Esophagus muscularis mucosa (tissue), 4 donors: Measurements from ENCODE around the gene ACAA2.

Experiments used
- EP300 ChIP-seq: sonication (generic); formaldehyde crosslinking; IDR thresholded peaks from one replicate; pipeline ENCODE4 v1.6.1; 2017; ENCODE audit warnings: antibody characterized with exemption
- POLR2A ChIP-seq: fragments of 450-650 bp; IDR thresholded peaks from one replicate; pipeline ENCODE4 v1.6.1; 2017; ENCODE audit warnings: antibody characterized with exemption, moderate library complexity, mild to moderate bottlenecking, low read depth
- POLR2AphosphoS5 ChIP-seq, 2 donors: sonication (generic); formaldehyde crosslinking; IDR thresholded peaks; one replicate each; pipeline ENCODE4 v1.6.1; 2017; ENCODE audit warnings: antibody characterized with exemption in 2 of 2
- TF ChIP-seq, protein P1 (sequence below), 3 experiments: fragments of 200-600 bp in 2 of 3; fragments of 450-650 bp in 1 of 3; sonication (generic) in 2 of 3; IDR thresholded peaks; one replicate each; pipeline ENCODE4 v1.5.1; 2017 to 2019; ENCODE audit warnings: antibody characterized with exemption in 3 of 3, mild to moderate bottlenecking in 2 of 3, moderate library complexity in 1 of 3

DNA sequence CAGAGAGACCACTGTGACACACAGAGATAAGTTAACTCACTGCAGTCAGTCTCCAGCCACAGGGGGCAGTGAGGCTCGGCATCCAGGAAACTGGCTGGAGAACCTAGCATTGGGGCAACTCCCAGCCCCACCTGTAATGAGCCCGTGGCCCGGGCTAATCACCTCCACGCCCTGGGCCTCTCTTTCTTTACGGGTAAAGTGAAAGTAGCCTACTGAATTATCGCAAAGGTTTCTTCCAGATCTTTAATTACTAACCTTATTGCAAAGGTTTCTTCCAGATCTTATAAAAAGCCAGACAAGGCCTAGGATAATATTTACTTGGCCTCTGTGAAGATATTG is 45.7 kb upstream of the ACAA2 start:
- TF ChIP-seq EP300 (no peak), POLR2A (no peak), POLR2AphosphoS5 (IDR thresholded peaks at IDR 0.05) (no peak)
- TF ChIP-seq, protein P1, sequence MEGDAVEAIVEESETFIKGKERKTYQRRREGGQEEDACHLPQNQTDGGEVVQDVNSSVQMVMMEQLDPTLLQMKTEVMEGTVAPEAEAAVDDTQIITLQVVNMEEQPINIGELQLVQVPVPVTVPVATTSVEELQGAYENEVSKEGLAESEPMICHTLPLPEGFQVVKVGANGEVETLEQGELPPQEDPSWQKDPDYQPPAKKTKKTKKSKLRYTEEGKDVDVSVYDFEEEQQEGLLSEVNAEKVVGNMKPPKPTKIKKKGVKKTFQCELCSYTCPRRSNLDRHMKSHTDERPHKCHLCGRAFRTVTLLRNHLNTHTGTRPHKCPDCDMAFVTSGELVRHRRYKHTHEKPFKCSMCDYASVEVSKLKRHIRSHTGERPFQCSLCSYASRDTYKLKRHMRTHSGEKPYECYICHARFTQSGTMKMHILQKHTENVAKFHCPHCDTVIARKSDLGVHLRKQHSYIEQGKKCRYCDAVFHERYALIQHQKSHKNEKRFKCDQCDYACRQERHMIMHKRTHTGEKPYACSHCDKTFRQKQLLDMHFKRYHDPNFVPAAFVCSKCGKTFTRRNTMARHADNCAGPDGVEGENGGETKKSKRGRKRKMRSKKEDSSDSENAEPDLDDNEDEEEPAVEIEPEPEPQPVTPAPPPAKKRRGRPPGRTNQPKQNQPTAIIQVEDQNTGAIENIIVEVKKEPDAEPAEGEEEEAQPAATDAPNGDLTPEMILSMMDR (IDR thresholded peaks at IDR 0.05), result no peak
